KOPT-K1 (cell line): ENCODE measurements around the gene BICRA.
"Not testable (repeated sequence)": the region's sequence is repeated elsewhere in the genome, so short reads cannot be mapped to it uniquely, and the experiment has no call there.

Experiments used
- H3K27ac ChIP-seq: fragments of 200-600 bp; sonication (generic); 2 replicates; pipeline ENCODE4 v1.5.1; 2016; ENCODE audit warnings: antibody characterized with exemption, mild to moderate bottlenecking, low read depth, low read length; ENCODE audit not compliant: poor library complexity, severe bottlenecking
- H3K36me3 ChIP-seq: fragments of 200-600 bp; sonication (generic); 2 replicates; pipeline ENCODE4 v1.5.1; 2017; ENCODE audit warnings: antibody characterized with exemption, mild to moderate bottlenecking, low read length, moderate library complexity; ENCODE audit not compliant: insufficient read depth
- H3K9me3 ChIP-seq: fragments of 200-600 bp; sonication (generic); 2 replicates; pipeline ENCODE4 v1.5.1; 2017; ENCODE audit warnings: antibody characterized with exemption, low read length, mild to moderate bottlenecking; ENCODE audit not compliant: insufficient read depth, poor library complexity, severe bottlenecking

The BICRA gene

GRCh38 chr19:47608969-47609905, at the start of gene BICRA:
Gene BICRA (plus strand): TSS chr19:47609134. CDS start chr19:47673575, 64,441 bp downstream.
- no peaks in the 10 kb centered on the region for H3K9me3 ChIP-seq
- no peaks in the 10 kb centered on the region for H3K36me3 ChIP-seq
- peak within 1 kb of the TSS; percentile 81 for H3K27ac ChIP-seq

- H3K9me3 ChIP-seq, result no peaks in the 10 kb centered on the region
- no peaks in the 10 kb centered on the region for H3K36me3 ChIP-seq
- no peak overlapping the region for H3K27ac ChIP-seq
These were observed 47.9 kb upstream of the BICRA start for GRCh38 chr19:47560999-47561398.

- H3K9me3 ChIP-seq, result no peaks in the 10 kb centered on the region
- H3K36me3 ChIP-seq, result no peaks in the 10 kb centered on the region
- H3K27ac ChIP-seq, result no peak overlapping the region
These were observed 47.4 kb upstream of the BICRA start for GRCh38 chr19:47561440-47562057.

GRCh38 chr19:47564081-47564480, 44.9 kb upstream of the BICRA start:
- no peaks in the 10 kb centered on the region for H3K36me3 ChIP-seq
- H3K27ac ChIP-seq, result no peak overlapping the region
- H3K9me3 ChIP-seq, result no peaks in the 10 kb centered on the region

GRCh38 chr19:47569331-47569730, 39.6 kb upstream of the BICRA start:
- Histone ChIP-seq H3K27ac (no peak overlapping the region), H3K9me3 (no peaks in the 10 kb centered on the region), H3K36me3 (no peaks in the 10 kb centered on the region)

GRCh38 chr19:47572635-47573034, 36.3 kb upstream of the BICRA start:
- no peaks in the 10 kb centered on the region for H3K36me3 ChIP-seq
- no peak overlapping the region for H3K27ac ChIP-seq
- no peaks in the 10 kb centered on the region for H3K9me3 ChIP-seq

- Histone ChIP-seq H3K27ac (no peak within 1 kb of the TSS), H3K9me3 (no peaks in the 10 kb centered on the region)
These were observed 35.6 kb upstream of the BICRA start, which contains the start of gene ZNF541 for GRCh38 chr19:47573071-47574026. Gene ZNF541 (minus strand): TSS chr19:47573148. CDS start chr19:47555856, 17,292 bp downstream.

GRCh38 chr19:47580397-47580796, 28.5 kb upstream of the BICRA start:
- Histone ChIP-seq H3K9me3 (peaks cover 6% of the 10 kb centered on the region), H3K36me3 (no peaks in the 10 kb centered on the region), H3K27ac (no peak overlapping the region)

More at GRCh38 chr19:47573071-47574026, 35.6 kb upstream of the BICRA start, which contains the start of gene ZNF541:
- no peaks in the 10 kb centered on the region for H3K36me3 ChIP-seq

GRCh38 chr19:47581605-47582319, 27.2 kb upstream of the BICRA start:
- no peak overlapping the region for H3K27ac ChIP-seq

GRCh38 chr19:47582320-47582909, 26.5 kb upstream of the BICRA start:
- Histone ChIP-seq H3K27ac (no peak overlapping the region), H3K9me3 (peaks cover 24% of the 10 kb centered on the region)

More at GRCh38 chr19:47581605-47582319, 27.2 kb upstream of the BICRA start:
- no peaks in the 10 kb centered on the region for H3K36me3 ChIP-seq
- H3K9me3 ChIP-seq, result peaks cover 17% of the 10 kb centered on the region

GRCh38 chr19:47583161-47583560, 25.8 kb upstream of the BICRA start:
- not testable (repeated sequence) for H3K27ac ChIP-seq, H3K36me3 ChIP-seq
- H3K9me3 ChIP-seq, result peaks cover 26% of the 10 kb centered on the region

More at GRCh38 chr19:47582320-47582909, 26.5 kb upstream of the BICRA start:
- H3K36me3 ChIP-seq, result no peaks in the 10 kb centered on the region

GRCh38 chr19:47587295-47587694, 21.6 kb upstream of the BICRA start:
- Histone ChIP-seq H3K27ac (no peak overlapping the region), H3K36me3 (no peaks in the 10 kb centered on the region), H3K9me3 (peaks cover 20% of the 10 kb centered on the region)

- no peak overlapping the region for H3K27ac ChIP-seq
- H3K36me3 ChIP-seq, result no peaks in the 10 kb centered on the region
- H3K9me3 ChIP-seq, result peaks cover 20% of the 10 kb centered on the region
These were observed 19.1 kb upstream of the BICRA start for GRCh38 chr19:47589824-47590223.

- Histone ChIP-seq H3K9me3 (no peaks in the 10 kb centered on the region), H3K27ac (no peak overlapping the region)
These were observed 15.1 kb upstream of the BICRA start for GRCh38 chr19:47593860-47594259.

More at GRCh38 chr19:47593860-47594259, 15.1 kb upstream of the BICRA start:
- H3K36me3 ChIP-seq, result no peaks in the 10 kb centered on the region
